Measurements from ENCODE around the gene OSBPL5. TPM values are rescaled to one million over a fixed set of nuclear protein-coding genes. Genes with fewer than 3 reads are reported as not detected.

OSBPL5 gene
- total RNA-seq, 1 donor from 2014 or later = 55.2 TPM

DNA sequence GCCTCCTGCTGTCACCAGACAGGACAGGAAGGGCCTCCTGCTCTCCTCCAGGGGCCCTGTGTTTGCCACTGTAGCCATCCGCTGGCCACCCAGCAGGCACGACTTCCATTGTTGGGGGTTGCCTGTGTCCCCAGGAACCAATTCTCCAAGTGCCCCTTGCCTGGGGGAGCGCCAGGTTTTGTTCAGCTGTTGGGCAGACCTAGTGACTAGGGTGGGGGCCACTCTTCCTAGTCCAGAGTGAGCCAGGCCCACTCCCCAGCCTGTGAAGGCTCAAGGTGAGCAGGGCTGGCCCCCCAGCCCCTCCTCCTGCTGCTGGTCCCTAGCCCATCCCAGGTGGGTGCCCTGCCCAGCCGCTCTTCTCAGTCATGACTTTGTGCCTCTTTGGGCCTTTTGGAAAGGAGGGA is 30.9 kb downstream of the OSBPL5 start:
- no peak for DNase-seq (ENCODE audit: low spot score)
- Mint-ChIP-seq H3K36me3 (ENCODE audit: low read depth, unreplicated experiment) (no peaks in the 10 kb centered on the region), H3K4me3 (ENCODE audit: unreplicated experiment) (no peak overlapping the region), H3K27ac (ENCODE audit: unreplicated experiment) (no peak overlapping the region), H3K27me3 (ENCODE audit: unreplicated experiment) (peaks cover 8% of the 10 kb centered on the region), H3K9me3 (ENCODE audit: unreplicated experiment) (no peaks in the 10 kb centered on the region), H3K4me1 (ENCODE audit: unreplicated experiment) (peaks cover 3% of the 10 kb centered on the region)
- TF ChIP-seq, protein P1, sequence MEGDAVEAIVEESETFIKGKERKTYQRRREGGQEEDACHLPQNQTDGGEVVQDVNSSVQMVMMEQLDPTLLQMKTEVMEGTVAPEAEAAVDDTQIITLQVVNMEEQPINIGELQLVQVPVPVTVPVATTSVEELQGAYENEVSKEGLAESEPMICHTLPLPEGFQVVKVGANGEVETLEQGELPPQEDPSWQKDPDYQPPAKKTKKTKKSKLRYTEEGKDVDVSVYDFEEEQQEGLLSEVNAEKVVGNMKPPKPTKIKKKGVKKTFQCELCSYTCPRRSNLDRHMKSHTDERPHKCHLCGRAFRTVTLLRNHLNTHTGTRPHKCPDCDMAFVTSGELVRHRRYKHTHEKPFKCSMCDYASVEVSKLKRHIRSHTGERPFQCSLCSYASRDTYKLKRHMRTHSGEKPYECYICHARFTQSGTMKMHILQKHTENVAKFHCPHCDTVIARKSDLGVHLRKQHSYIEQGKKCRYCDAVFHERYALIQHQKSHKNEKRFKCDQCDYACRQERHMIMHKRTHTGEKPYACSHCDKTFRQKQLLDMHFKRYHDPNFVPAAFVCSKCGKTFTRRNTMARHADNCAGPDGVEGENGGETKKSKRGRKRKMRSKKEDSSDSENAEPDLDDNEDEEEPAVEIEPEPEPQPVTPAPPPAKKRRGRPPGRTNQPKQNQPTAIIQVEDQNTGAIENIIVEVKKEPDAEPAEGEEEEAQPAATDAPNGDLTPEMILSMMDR (IDR thresholded peaks at IDR 0.05; ENCODE audit: unreplicated experiment) = no peak

DNA sequence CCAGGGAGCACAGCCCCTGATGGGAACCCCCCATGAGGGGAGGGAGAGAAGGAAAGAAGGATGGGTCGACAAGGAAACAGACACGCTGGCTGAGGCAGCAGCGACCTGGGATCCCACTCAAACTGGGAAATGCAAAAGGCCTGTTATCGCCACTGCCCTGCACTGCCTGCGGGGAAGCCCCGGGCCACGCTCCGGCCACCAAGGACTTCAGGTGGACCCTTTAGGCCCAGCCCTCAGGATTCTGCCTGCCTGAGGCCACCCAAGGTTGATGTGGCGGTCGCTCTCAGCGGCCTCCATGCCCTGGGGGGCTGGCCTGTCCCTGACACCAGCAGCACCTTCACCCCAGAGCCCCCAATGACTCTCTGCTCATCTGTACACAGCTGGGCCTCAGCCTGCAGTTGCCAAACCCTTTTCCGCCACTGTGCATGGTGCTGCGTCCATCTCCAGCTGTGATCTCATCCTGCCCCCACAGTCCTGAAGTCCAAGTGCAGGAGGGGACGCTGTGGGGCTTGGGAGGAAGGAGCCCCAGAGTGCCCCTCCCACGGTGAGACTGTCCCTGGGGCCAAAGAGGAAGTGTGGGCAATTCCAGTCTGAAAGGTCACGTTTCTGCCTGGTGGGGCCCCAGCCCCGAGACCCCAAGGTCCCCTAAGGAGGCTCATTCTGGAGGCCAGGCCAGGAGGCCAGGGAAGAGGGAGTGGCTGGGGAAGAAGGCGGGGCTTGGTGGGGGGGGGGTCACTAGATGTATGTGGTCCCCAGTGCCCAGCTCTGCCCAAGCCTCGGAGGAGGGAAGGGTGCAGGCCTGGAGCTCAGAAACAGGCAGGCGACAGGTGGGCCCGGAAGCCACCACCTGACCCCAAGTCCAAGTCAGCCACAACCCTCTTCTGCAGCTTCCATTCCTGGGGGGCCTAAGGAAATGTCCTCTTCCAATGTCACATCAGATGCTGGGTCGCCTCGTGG is 31.6 kb downstream of the OSBPL5 start:
- no peak overlapping the region for H3K4me3 Mint-ChIP-seq (ENCODE audit: unreplicated experiment)
- TF ChIP-seq, protein P1 (IDR thresholded peaks at IDR 0.05; ENCODE audit: unreplicated experiment) = no peak
- H3K27ac Mint-ChIP-seq (ENCODE audit: unreplicated experiment) = no peak overlapping the region
- DNase-seq (ENCODE audit: low spot score) = no peak
- H3K4me1 Mint-ChIP-seq (ENCODE audit: unreplicated experiment) = peaks cover 3% of the 10 kb centered on the region
- no peaks in the 10 kb centered on the region for H3K36me3 Mint-ChIP-seq (ENCODE audit: low read depth, unreplicated experiment)
- H3K9me3 Mint-ChIP-seq (ENCODE audit: unreplicated experiment) = no peaks in the 10 kb centered on the region
- peaks cover 8% of the 10 kb centered on the region for H3K27me3 Mint-ChIP-seq (ENCODE audit: unreplicated experiment)

DNA sequence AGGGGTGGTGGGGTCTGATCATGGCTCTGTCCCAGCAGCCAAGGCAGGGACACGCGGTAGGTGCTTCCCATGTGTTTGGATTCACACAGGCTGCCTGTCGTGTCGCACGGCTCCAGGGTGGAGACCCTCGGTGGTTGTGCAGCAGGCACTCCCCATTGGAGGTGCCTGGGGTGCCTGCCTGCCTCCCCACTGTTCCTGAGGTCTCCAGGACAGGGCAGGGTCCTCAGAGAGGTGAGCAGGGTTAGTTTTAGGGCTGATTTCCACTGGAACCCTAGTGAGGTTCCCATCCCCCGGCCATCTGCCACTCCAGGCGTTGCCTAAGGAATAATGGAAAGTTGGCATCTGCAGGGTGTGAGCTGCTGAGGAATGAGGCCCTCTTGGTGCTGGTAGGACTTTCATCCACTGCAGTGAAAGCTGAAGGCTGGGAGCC is 32.3 kb downstream of the OSBPL5 start:
- H3K27me3 Mint-ChIP-seq (ENCODE audit: unreplicated experiment) = peaks cover 8% of the 10 kb centered on the region
- no peaks in the 10 kb centered on the region for H3K36me3 Mint-ChIP-seq (ENCODE audit: low read depth, unreplicated experiment)
- H3K9me3 Mint-ChIP-seq (ENCODE audit: unreplicated experiment) = no peaks in the 10 kb centered on the region
- DNase-seq (ENCODE audit: low spot score) = no peak
- TF ChIP-seq, protein P1 (IDR thresholded peaks at IDR 0.05; ENCODE audit: unreplicated experiment) = no peak
- H3K4me3 Mint-ChIP-seq (ENCODE audit: unreplicated experiment) = no peak overlapping the region
- H3K27ac Mint-ChIP-seq (ENCODE audit: unreplicated experiment) = no peak overlapping the region
- peaks cover 3% of the 10 kb centered on the region for H3K4me1 Mint-ChIP-seq (ENCODE audit: unreplicated experiment)

DNA sequence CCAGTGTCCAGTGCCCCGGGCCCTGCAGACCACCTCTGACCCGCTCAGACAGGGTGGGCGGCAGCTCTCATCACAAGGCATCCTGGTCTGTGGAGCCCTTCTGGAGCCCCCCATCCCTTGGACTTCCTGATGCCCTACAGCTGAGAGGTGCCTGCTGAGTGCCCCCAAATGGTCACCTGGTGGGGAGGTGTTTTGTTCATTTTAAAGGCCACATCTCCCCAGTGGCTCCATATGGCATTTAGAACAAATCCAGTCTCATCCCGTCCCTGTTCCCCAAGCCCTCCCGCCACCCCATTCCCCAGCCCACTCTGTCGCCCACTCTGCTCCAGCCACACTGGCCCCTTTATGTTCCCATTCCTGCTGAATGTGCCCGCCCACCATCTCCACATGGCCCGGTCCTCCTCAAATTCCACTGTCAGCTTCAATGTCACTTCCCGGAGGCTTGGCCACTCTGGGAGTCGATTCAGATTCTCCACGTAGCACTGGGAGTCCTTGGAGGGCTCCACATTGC is 32.8 kb downstream of the OSBPL5 start:
- no peak overlapping the region for H3K27ac Mint-ChIP-seq (ENCODE audit: unreplicated experiment)
- no peak for DNase-seq (ENCODE audit: low spot score)
- TF ChIP-seq, protein P1 (IDR thresholded peaks at IDR 0.05; ENCODE audit: unreplicated experiment) = no peak
- peaks cover 3% of the 10 kb centered on the region for H3K4me1 Mint-ChIP-seq (ENCODE audit: unreplicated experiment)
- no peak overlapping the region for H3K4me3 Mint-ChIP-seq (ENCODE audit: unreplicated experiment)
- H3K9me3 Mint-ChIP-seq (ENCODE audit: unreplicated experiment) = no peaks in the 10 kb centered on the region
- H3K36me3 Mint-ChIP-seq (ENCODE audit: low read depth, unreplicated experiment) = no peaks in the 10 kb centered on the region
- peaks cover 8% of the 10 kb centered on the region for H3K27me3 Mint-ChIP-seq (ENCODE audit: unreplicated experiment)

Data from endothelial cell (in vitro differentiated cells).